ENCODE data around the gene DKK2. TPM values are rescaled to one million over a fixed set of nuclear protein-coding genes. Genes with fewer than 3 reads are reported as not detected.
A peak's percentile ranks its signal among the peaks of the same experiment; 100 is the strongest.

DKK2 gene
- total and polyA plus RNA-seq, 7 donors = 0.14 to 3.4 (median 0.42) TPM

GRCh38 chr4:107036584-107037198, 578 bp upstream of the DKK2 start:
- Histone ChIP-seq H3K27ac (no peak overlapping the region), H3K27me3 (ENCODE audit: insufficient read depth in 3 of 3, low read length in 2 of 3) (peaks cover 0 to 33% (median 0%) of the 10 kb centered on the region in 3 donors), H3K4me1 (peaks cover 6% of the 10 kb centered on the region), H3K9me3 (no peaks in the 10 kb centered on the region), H3K36me3 (ENCODE audit: insufficient read depth in 1 of 2, low read depth in 1 of 2) (no peaks in the 10 kb centered on the region), H3K4me3 (peak overlapping the region; percentile 58)
- peak in 1 of 4 donors; percentile 5 for ATAC-seq
- WGBS, 3 donors = 0 to 2% (median 1%) methylated on average over 19 of the region's 19 CpGs
- no peak for TF ChIP-seq CTCF (IDR thresholded peaks at IDR 0.05)
- intact Hi-C loops (cut with DNase I) = loop anchor here (2.0 to 10.0 kb wide), 3 partner anchors 138 to 478 kb away; no protein-coding TSS in a partner anchor
- peak in 1 of 2 donors; percentile 28 for DNase-seq

GRCh38 chr4:107034996-107035818, 906 bp downstream of the DKK2 start:
- no peaks in the 10 kb centered on the region for H3K9me3 ChIP-seq
- ATAC-seq (peak in 3 of 4 donors; percentile 38 to 60 (median 40)), DNase-seq (peak; percentile 26 to 55)
- no peak overlapping the region for H3K27ac ChIP-seq
- H3K4me1 ChIP-seq = peaks cover 6% of the 10 kb centered on the region
- H3K27me3 ChIP-seq (ENCODE audit: insufficient read depth in 3 of 3, low read length in 2 of 3) = peaks cover 0 to 33% (median 0%) of the 10 kb centered on the region in 3 donors
- no peak for TF ChIP-seq CTCF (IDR thresholded peaks at IDR 0.05)
- WGBS, 3 donors = 2% methylated on average over 32 to 39 of the region's 39 CpGs
- no peaks in the 10 kb centered on the region for H3K36me3 ChIP-seq (ENCODE audit: insufficient read depth in 1 of 2, low read depth in 1 of 2)
- intact Hi-C loops (cut with DNase I) = loop anchor here (5.0 to 10.0 kb wide), 2 partner anchors 147 to 480 kb away; no protein-coding TSS in a partner anchor
- peak overlapping the region; percentile 58 for H3K4me3 ChIP-seq

GRCh38 chr4:107034091-107034995, 1.8 kb downstream of the DKK2 start:
- ATAC-seq = peak; percentile 66 to 91 (median 78)
- DNase-seq = peak; percentile 37 to 72
- Histone ChIP-seq H3K9me3 (no peaks in the 10 kb centered on the region), H3K27ac (no peak overlapping the region), H3K4me3 (peak overlapping the region; percentile 58), H3K36me3 (ENCODE audit: insufficient read depth in 1 of 2, low read depth in 1 of 2) (no peaks in the 10 kb centered on the region), H3K27me3 (ENCODE audit: insufficient read depth in 3 of 3, low read length in 2 of 3) (peaks cover 0 to 33% (median 0%) of the 10 kb centered on the region in 3 donors), H3K4me1 (peaks cover 6% of the 10 kb centered on the region)
- 1 to 2% (median 2%) methylated on average over 39 of the region's 39 CpGs for WGBS, 3 donors
- intact Hi-C loops (cut with DNase I) = loop anchor here in 1 of 2 donors (10.0 kb wide), 1 partner anchor 480 kb away; no protein-coding TSS in a partner anchor
- peak; percentile 11 for TF ChIP-seq CTCF (IDR thresholded peaks at IDR 0.05)

- no peaks in the 10 kb centered on the region for H3K27me3 ChIP-seq (ENCODE audit: insufficient read depth in 3 of 3, low read length in 2 of 3)
- no peaks in the 10 kb centered on the region for H3K9me3 ChIP-seq
- no peak for TF ChIP-seq CTCF (IDR thresholded peaks at IDR 0.05)
- H3K36me3 ChIP-seq (ENCODE audit: insufficient read depth in 1 of 2, low read depth in 1 of 2) = no peaks in the 10 kb centered on the region
- no peak overlapping the region for H3K4me3 ChIP-seq
- WGBS, 3 donors = 23 to 41% (median 23%) methylated on average over 1 of the region's 1 CpG
- intact Hi-C loops (cut with DNase I) = no loop called here
- H3K27ac ChIP-seq = no peak overlapping the region
- ATAC-seq (no peak), DNase-seq (no peak)
- no peaks in the 10 kb centered on the region for H3K4me1 ChIP-seq
These were observed 8.7 kb downstream of the DKK2 start for GRCh38 chr4:107027379-107027778.

Data from psoas muscle (tissue), 8 donors.